WTC11 (cell line): ENCODE results near the gene TGM1. TPM values are rescaled to one million over a fixed set of nuclear protein-coding genes. Genes with fewer than 3 reads are reported as not detected.

Experiments used
- ATAC-seq: fragments of 200-7000 bp; cut with Tn5 transposase; 2 replicates; pipeline ENCODE4 v1.10.0; 2021; ENCODE audit warnings: mild to moderate bottlenecking, moderate library complexity
- CTCF ChIA-PET: fragments of 300-600 bp; sonication (Branson Sonifier 250); formaldehyde crosslinking; loops from one replicate; lab custom pipeline; 2021; ENCODE audit warnings: antibody characterized with exemption; lab: Charles Lee
- POLR2A ChIA-PET: fragments of 350-600 bp; sonication (Branson Sonifier 250); formaldehyde crosslinking; loops from one replicate; lab custom pipeline; 2021; ENCODE audit warnings: antibody characterized with exemption; lab: Charles Lee
- DNase-seq: peaks from one replicate; pipeline ENCODE4 v3.0.0; 2021; ENCODE audit warnings: low spot score
- H3K27ac Mint-ChIP-seq: 2 replicates; pipeline ENCODE4 v1.8.0; 2021; ENCODE audit warnings: mixed read lengths
- H3K27me3 Mint-ChIP-seq: 2 replicates; pipeline ENCODE4 v1.8.0; 2021; ENCODE audit warnings: low read depth, mild to moderate bottlenecking, moderate library complexity, mixed read lengths
- H3K36me3 Mint-ChIP-seq: 2 replicates; pipeline ENCODE4 v1.8.0; 2021; ENCODE audit warnings: mixed read lengths
- H3K4me1 Mint-ChIP-seq: 2 replicates; pipeline ENCODE4 v1.8.0; 2022; ENCODE audit warnings: mixed read lengths
- H3K4me3 Mint-ChIP-seq: 2 replicates; pipeline ENCODE4 v1.8.0; 2021; ENCODE audit warnings: mild to moderate bottlenecking, moderate library complexity, mixed read lengths
- H3K9me3 Mint-ChIP-seq: 2 replicates; pipeline ENCODE4 v1.8.0; 2021; ENCODE audit warnings: mixed read lengths
- AFF4 ChIP-seq: sonication (generic); formaldehyde crosslinking; IDR thresholded peaks from 2 replicates; pipeline ENCODE4 v1.8.1; 2023; ENCODE audit warnings: mild to moderate bottlenecking, missing genetic modification reagents, borderline replicate concordance
- ARID4B ChIP-seq: sonication (generic); formaldehyde crosslinking; IDR thresholded peaks from 2 replicates; pipeline ENCODE4 v1.8.0; 2023; ENCODE audit warnings: missing genetic modification reagents, mild to moderate bottlenecking, borderline replicate concordance
- ERG ChIP-seq: fragments of 250-450 bp; sonication (Bioruptor Pico); IDR thresholded peaks from 2 replicates; pipeline ENCODE4 v1.8.0; 2021; ENCODE audit warnings: mild to moderate bottlenecking
- FOXP1 ChIP-seq: sonication (generic); formaldehyde crosslinking; IDR thresholded peaks from 2 replicates; pipeline ENCODE4 v1.8.0; 2022; ENCODE audit warnings: missing genetic modification reagents, mild to moderate bottlenecking, moderate library complexity, borderline replicate concordance
- GRHL2 ChIP-seq: fragments of 250-450 bp; sonication (Bioruptor Pico); IDR thresholded peaks from 2 replicates; pipeline ENCODE4 v1.8.0; 2022; ENCODE audit warnings: mild to moderate bottlenecking, moderate library complexity; ENCODE audit not compliant: insufficient replicate concordance, severe bottlenecking
- HMGXB4 ChIP-seq: sonication (generic); formaldehyde crosslinking; IDR thresholded peaks from 2 replicates; pipeline ENCODE4 v1.8.1; 2023; ENCODE audit warnings: mild to moderate bottlenecking, moderate library complexity, missing genetic modification reagents
- MXD4 ChIP-seq: fragments of 250-450 bp; sonication (Bioruptor Pico); IDR thresholded peaks from 2 replicates; pipeline ENCODE4 v1.8.0; 2021; ENCODE audit warnings: mild to moderate bottlenecking, moderate library complexity, borderline replicate concordance
- NR1H2 ChIP-seq: sonication (generic); formaldehyde crosslinking; IDR thresholded peaks from 2 replicates; pipeline ENCODE4 v1.9.0; 2021; ENCODE audit warnings: mild to moderate bottlenecking, moderate library complexity, missing genetic modification reagents
- PRRX2 ChIP-seq: fragments of 250-450 bp; sonication (Bioruptor Pico); IDR thresholded peaks from 2 replicates; pipeline ENCODE4 v1.8.0; 2021; ENCODE audit warnings: mild to moderate bottlenecking
- RORB ChIP-seq: fragments of 250-450 bp; sonication (Bioruptor Pico); IDR thresholded peaks from 2 replicates; pipeline ENCODE4 v1.9.0; 2021; ENCODE audit warnings: mild to moderate bottlenecking
- TCF7 ChIP-seq: sonication (generic); formaldehyde crosslinking; IDR thresholded peaks from 2 replicates; pipeline ENCODE4 v1.8.0; 2022; ENCODE audit warnings: mild to moderate bottlenecking, low read depth, missing genetic modification reagents, moderate library complexity
- TP53 ChIP-seq: sonication (generic); formaldehyde crosslinking; IDR thresholded peaks from 2 replicates; pipeline ENCODE4 v1.8.1; 2023; ENCODE audit warnings: mild to moderate bottlenecking, missing genetic modification reagents
- USF1 ChIP-seq: sonication (generic); formaldehyde crosslinking; IDR thresholded peaks from 2 replicates; pipeline ENCODE4 v1.8.0; 2022; ENCODE audit warnings: mild to moderate bottlenecking, missing genetic modification reagents
- ZNF416 ChIP-seq: fragments of 250-450 bp; sonication (Bioruptor Pico); IDR thresholded peaks from 2 replicates; pipeline ENCODE4 v1.9.0; 2021; ENCODE audit warnings: mild to moderate bottlenecking, inconsistent platforms
- ZNF425 ChIP-seq: fragments of 250-450 bp; sonication (Bioruptor Pico); conservative IDR thresholded peaks from 2 replicates; pipeline ENCODE4 v1.9.0; 2021; ENCODE audit warnings: mild to moderate bottlenecking
- ZSCAN18 ChIP-seq: fragments of 250-450 bp; sonication (Bioruptor Pico); IDR thresholded peaks from 2 replicates; pipeline ENCODE4 v2.1.2; 2022; ENCODE audit warnings: mild to moderate bottlenecking, moderate library complexity
- total RNA-seq: library from RNA; stranded (reverse); gene quantifications from 3 replicates; pipeline ENCODE4 v1.2.3, GENCODE V29; 2021

Gene TGM1
- total RNA-seq, 1 experiment from 2014 or later: 5.2 TPM

GRCh38 chr14:24207104-24207551, 55.8 kb downstream of the TGM1 start:
- ATAC-seq: no peak
- POLR2A ChIA-PET: no interaction called here
- H3K27me3 Mint-ChIP-seq: no peaks in the 10 kb centered on the region
- no peak overlapping the region for H3K4me3 Mint-ChIP-seq
- peaks cover 11% of the 10 kb centered on the region for H3K9me3 Mint-ChIP-seq
- peaks cover 9% of the 10 kb centered on the region for H3K4me1 Mint-ChIP-seq
- CTCF ChIA-PET: interaction anchor here (0.5 to 1.1 kb wide), 3 partner anchors 12 to 36 kb away, joined by 3 to 5 read pairs (median 4); partner anchors contain the start of gene TM9SF1
- H3K36me3 Mint-ChIP-seq: peaks cover 80% of the 10 kb centered on the region
- no peak overlapping the region for H3K27ac Mint-ChIP-seq
- no peak for DNase-seq
- TF ChIP-seq FOXP1 (no peak), GRHL2 (no peak), ZSCAN18 (no peak), TP53 (CRISPR knock-in tag) (no peak), PRRX2 (CRISPR knock-in tag) (no peak), NR1H2 (CRISPR knock-in tag) (no peak), AFF4 (CRISPR knock-in tag) (no peak), TCF7 (CRISPR knock-in tag) (no peak), USF1 (no peak), ZNF425 (no peak), HMGXB4 (no peak), ZNF416 (CRISPR knock-in tag) (no peak)

GRCh38 chr14:24206260-24207103, 56.5 kb downstream of the TGM1 start:
- no peak overlapping the region for H3K27ac Mint-ChIP-seq
- DNase-seq: no peak
- H3K4me3 Mint-ChIP-seq: no peak overlapping the region
- ATAC-seq: no peak
- peaks cover 84% of the 10 kb centered on the region for H3K36me3 Mint-ChIP-seq
- H3K27me3 Mint-ChIP-seq: no peaks in the 10 kb centered on the region
- POLR2A ChIA-PET: interaction anchor here (1.2 kb wide), 1 partner anchor 22 kb away, joined by 7 read pairs; no protein-coding TSS in a partner anchor
- H3K4me1 Mint-ChIP-seq: peaks cover 11% of the 10 kb centered on the region
- no peak for TF ChIP-seq ERG (CRISPR knock-in tag)
- TF ChIP-seq MXD4 (CRISPR knock-in tag): no peak
- no peak for TF ChIP-seq ARID4B (CRISPR knock-in tag)
- no peak for TF ChIP-seq RORB (CRISPR knock-in tag)
- CTCF ChIA-PET: interaction anchor here (0.5 to 1.1 kb wide), 2 partner anchors 11 to 35 kb away, joined by 4 to 5 read pairs; partner anchors contain the start of gene TM9SF1
- H3K9me3 Mint-ChIP-seq: peaks cover 17% of the 10 kb centered on the region
